GM18909 (cell line): ENCODE data around the gene TBX2.

Experiments used
- ATAC-seq: cut with Tn5 transposase; IDR thresholded peaks from one replicate; pipeline ENCODE4 v1.9.1; 2021; ENCODE audit warnings: mild to moderate bottlenecking; ENCODE audit not compliant: unreplicated experiment, poor library complexity

Gene TBX2

GRCh38 chr17:61385577-61386236 lies 13.9 kb upstream of the TBX2 start:
- ATAC-seq, result no peak

- ATAC-seq, result no peak
Measured at GRCh38 chr17:61386251-61386650, 13.4 kb upstream of the TBX2 start.

GRCh38 chr17:61387011-61387410 lies 12.6 kb upstream of the TBX2 start:
- ATAC-seq, result no peak

- ATAC-seq, result no peak
Measured at GRCh38 chr17:61387511-61388305, 11.9 kb upstream of the TBX2 start.

GRCh38 chr17:61388561-61389356 lies 10.9 kb upstream of the TBX2 start:
- ATAC-seq, result no peak

- no peak for ATAC-seq
Measured at GRCh38 chr17:61389670-61390478, 9.8 kb upstream of the TBX2 start.

GRCh38 chr17:61390479-61390791 lies 9.2 kb upstream of the TBX2 start:
- no peak for ATAC-seq

- ATAC-seq, result no peak
Measured at GRCh38 chr17:61391595-61392291, 7.9 kb upstream of the TBX2 start.

GRCh38 chr17:61392679-61393078 lies 7.0 kb upstream of the TBX2 start:
- no peak for ATAC-seq

- ATAC-seq, result no peak
Measured at GRCh38 chr17:61393550-61393903, 6.1 kb upstream of the TBX2 start.

GRCh38 chr17:61393904-61394629 lies 5.6 kb upstream of the TBX2 start:
- no peak for ATAC-seq

GRCh38 chr17:61394630-61395408 lies 4.8 kb upstream of the TBX2 start:
- no peak for ATAC-seq

GRCh38 chr17:61395409-61395982 lies 4.1 kb upstream of the TBX2 start:
- no peak for ATAC-seq

- no peak for ATAC-seq
Measured at GRCh38 chr17:61395983-61396585, 3.6 kb upstream of the TBX2 start.

- ATAC-seq, result no peak
Measured at GRCh38 chr17:61396586-61397085, 3.0 kb upstream of the TBX2 start.

- ATAC-seq, result no peak
Measured at GRCh38 chr17:61397086-61397842, 2.4 kb upstream of the TBX2 start.

- no peak for ATAC-seq
Measured at GRCh38 chr17:61398721-61399130, 917 bp upstream of the TBX2 start.
